Prostate gland (tissue), 2 donors: ENCODE measurements around the gene ABL1. TPM values are rescaled to one million over a fixed set of nuclear protein-coding genes. Genes with fewer than 3 reads are reported as not detected.
A peak's percentile ranks its signal among the peaks of the same experiment; 100 is the strongest.

Experiments used
- DNase-seq: peaks from one replicate; pipeline ENCODE4 v3.0.0-alpha.2; 2019; ENCODE audit warnings: low spot score
- H3K27ac ChIP-seq, 2 donors: fragments of 200-600 bp; sonication (generic); 2 replicates each; pipeline ENCODE4 v1.5.1; 2017 to 2019
- H3K27me3 ChIP-seq: fragments of 200-600 bp; sonication (generic); replicated peaks from 2 replicates; pipeline ENCODE4 v1.5.1; 2019; ENCODE audit not compliant: insufficient read depth
- H3K36me3 ChIP-seq, 2 donors: fragments of 200-600 bp; sonication (generic); 1 replicate in 1 of 2; 2 replicates in 1 of 2; pipeline versions ENCODE4 v1.5.1 to v1.8.1; 2017 to 2019
- H3K4me1 ChIP-seq: fragments of 200-600 bp; sonication (generic); replicated peaks from 2 replicates; pipeline ENCODE4 v1.5.1; 2019
- H3K4me3 ChIP-seq, 2 donors: fragments of 200-600 bp; sonication (generic); 2 replicates each; pipeline ENCODE4 v1.5.1; 2017 to 2019
- H3K9me3 ChIP-seq: fragments of 200-600 bp; sonication (generic); 2 replicates; pipeline ENCODE4 v1.5.1; 2017
- POLR2A ChIP-seq: fragments of 450-650 bp; IDR thresholded peaks from one replicate; pipeline ENCODE4 v1.6.1; 2016; ENCODE audit warnings: antibody characterized with exemption, mild to moderate bottlenecking
- POLR2AphosphoS5 ChIP-seq: sonication (generic); formaldehyde crosslinking; IDR thresholded peaks from one replicate; pipeline ENCODE4 v1.6.1; 2017; ENCODE audit warnings: antibody characterized with exemption
- WGBS: methylation state at CpG from one replicate; pipeline ENCODE4 v1.1.5; 2018; 5-methylcytosine and 5-hydroxymethylcytosine counted together
- intact Hi-C: fragments of 100-400 bp; cut with DNase I; formaldehyde crosslinking; loops from one replicate; pipeline ENCODE4 v1.14.2; 2022
- total RNA-seq, 2 donors: library from RNA; depleted of rRNA; stranded (reverse); fragments of >200 nt; gene quantifications; one replicate each; pipeline ENCODE4 v1.1.0, GENCODE V29; 2016
- TF ChIP-seq, protein P1 (sequence below), 4 experiments: fragments of 200-600 bp in 2 of 4; fragments of 450-650 bp in 2 of 4; sonication (generic) in 2 of 4; IDR thresholded peaks; 1 replicate in 3 of 4; 2 replicates in 1 of 4; pipeline ENCODE4 v1.5.1; 2016 to 2019; ENCODE audit warnings: antibody characterized with exemption in 4 of 4, mild to moderate bottlenecking in 2 of 4, moderate library complexity in 2 of 4

The ABL1 gene
- total RNA-seq, 2 donors from 2014 or later, result 48.2 to 73.4 TPM

DNA sequence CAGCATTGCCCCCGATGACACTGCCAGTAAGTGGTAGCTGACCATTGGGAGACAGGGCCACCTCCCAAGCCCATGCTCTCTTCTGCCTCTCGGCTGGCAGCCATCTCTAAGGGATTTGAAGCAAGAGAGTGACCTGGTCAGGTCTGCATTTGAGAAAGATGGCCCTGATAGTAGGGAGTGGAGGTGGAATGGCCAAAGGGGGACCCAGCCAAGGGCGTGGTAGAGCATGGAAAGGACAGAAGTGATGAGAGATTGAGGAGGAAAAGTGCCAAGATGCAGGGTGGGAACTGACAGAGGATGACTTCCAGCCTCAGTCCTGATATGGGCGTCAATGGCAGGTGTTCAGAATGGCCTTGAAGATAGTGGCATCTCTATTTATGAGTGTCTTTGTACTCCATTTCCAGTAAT lies 9.0 kb downstream of the ABL1 start:
- no peaks in the 10 kb centered on the region for H3K9me3 ChIP-seq
- intact Hi-C loops, result no loop called here
- H3K27ac ChIP-seq, result peak overlapping the region; percentile 41 to 57
- peaks cover 18% of the 10 kb centered on the region for H3K4me1 ChIP-seq
- 66% methylated on average over 4 of the region's 4 CpGs for WGBS
- TF ChIP-seq POLR2A (no peak), POLR2AphosphoS5 (no peak)
- TF ChIP-seq, protein P1, sequence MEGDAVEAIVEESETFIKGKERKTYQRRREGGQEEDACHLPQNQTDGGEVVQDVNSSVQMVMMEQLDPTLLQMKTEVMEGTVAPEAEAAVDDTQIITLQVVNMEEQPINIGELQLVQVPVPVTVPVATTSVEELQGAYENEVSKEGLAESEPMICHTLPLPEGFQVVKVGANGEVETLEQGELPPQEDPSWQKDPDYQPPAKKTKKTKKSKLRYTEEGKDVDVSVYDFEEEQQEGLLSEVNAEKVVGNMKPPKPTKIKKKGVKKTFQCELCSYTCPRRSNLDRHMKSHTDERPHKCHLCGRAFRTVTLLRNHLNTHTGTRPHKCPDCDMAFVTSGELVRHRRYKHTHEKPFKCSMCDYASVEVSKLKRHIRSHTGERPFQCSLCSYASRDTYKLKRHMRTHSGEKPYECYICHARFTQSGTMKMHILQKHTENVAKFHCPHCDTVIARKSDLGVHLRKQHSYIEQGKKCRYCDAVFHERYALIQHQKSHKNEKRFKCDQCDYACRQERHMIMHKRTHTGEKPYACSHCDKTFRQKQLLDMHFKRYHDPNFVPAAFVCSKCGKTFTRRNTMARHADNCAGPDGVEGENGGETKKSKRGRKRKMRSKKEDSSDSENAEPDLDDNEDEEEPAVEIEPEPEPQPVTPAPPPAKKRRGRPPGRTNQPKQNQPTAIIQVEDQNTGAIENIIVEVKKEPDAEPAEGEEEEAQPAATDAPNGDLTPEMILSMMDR (IDR thresholded peaks at IDR 0.05), result no peak
- DNase-seq, result no peak
- H3K36me3 ChIP-seq, result no peaks in the 10 kb centered on the region
- no peak overlapping the region for H3K4me3 ChIP-seq
- H3K27me3 ChIP-seq, result no peaks in the 10 kb centered on the region

DNA sequence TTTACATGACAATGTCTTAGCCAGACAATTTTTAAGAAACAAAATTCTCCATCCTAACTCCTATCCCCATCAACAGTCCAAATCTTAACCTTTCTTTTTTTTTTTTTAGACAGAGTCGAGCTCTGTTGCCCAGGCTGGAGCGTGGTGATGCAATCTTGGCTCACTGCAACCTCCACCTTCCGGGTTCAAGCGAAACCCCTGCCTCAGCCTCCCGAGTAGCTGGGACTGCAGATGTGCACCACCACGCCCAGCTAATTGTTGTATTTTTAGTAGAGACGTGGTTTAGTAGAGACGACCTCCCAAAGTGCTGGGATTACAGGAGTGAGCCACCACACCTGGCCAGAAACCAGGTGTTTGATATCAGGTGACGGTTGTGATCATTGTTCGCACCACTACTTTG lies 10.2 kb downstream of the ABL1 start:
- TF ChIP-seq, protein P1 (IDR thresholded peaks at IDR 0.05), result no peak
- no peak for TF ChIP-seq POLR2A
- no peak for TF ChIP-seq POLR2AphosphoS5
- no peaks in the 10 kb centered on the region for H3K27me3 ChIP-seq
- no peak for DNase-seq
- peaks cover 7% of the 10 kb centered on the region for H3K4me1 ChIP-seq
- 74% methylated on average over 10 of the region's 10 CpGs for WGBS
- intact Hi-C loops, result no loop called here
- no peak overlapping the region for H3K4me3 ChIP-seq
- H3K36me3 ChIP-seq, result no peaks in the 10 kb centered on the region
- peak overlapping the region; percentile 57 to 73 for H3K27ac ChIP-seq
- no peaks in the 10 kb centered on the region for H3K9me3 ChIP-seq

GRCh38 chr9:130845901-130846481 lies 10.9 kb downstream of the ABL1 start:
- H3K4me1 ChIP-seq, result peaks cover 7% of the 10 kb centered on the region
- H3K27ac ChIP-seq, result peak overlapping the region; percentile 57 to 73
- H3K9me3 ChIP-seq, result no peaks in the 10 kb centered on the region
- intact Hi-C loops, result loop anchor here (2.0 kb wide), 1 partner anchor 65 kb away; no protein-coding TSS in a partner anchor
- H3K36me3 ChIP-seq, result no peaks in the 10 kb centered on the region
- no peak for DNase-seq
- TF ChIP-seq POLR2A (no peak), POLR2AphosphoS5 (no peak)
- TF ChIP-seq, protein P1 (IDR thresholded peaks at IDR 0.05), result no peak
- no peak overlapping the region for H3K4me3 ChIP-seq
- no peaks in the 10 kb centered on the region for H3K27me3 ChIP-seq
- WGBS, result 11% methylated on average over 7 of the region's 7 CpGs

GRCh38 chr9:130846487-130847305 lies 11.6 kb downstream of the ABL1 start:
- intact Hi-C loops, result loop anchor here (2.0 kb wide), 1 partner anchor 66 kb away; no protein-coding TSS in a partner anchor
- no peak for DNase-seq
- Histone ChIP-seq H3K27me3 (no peaks in the 10 kb centered on the region), H3K4me1 (peaks cover 7% of the 10 kb centered on the region), H3K36me3 (no peaks in the 10 kb centered on the region), H3K4me3 (no peak overlapping the region), H3K27ac (peak overlapping the region; percentile 57 to 73), H3K9me3 (no peaks in the 10 kb centered on the region)
- TF ChIP-seq POLR2A (no peak), POLR2AphosphoS5 (peak; percentile 13)
- TF ChIP-seq, protein P1 (IDR thresholded peaks at IDR 0.05), result no peak
- 11% methylated on average over 12 of the region's 12 CpGs for WGBS
